Keratinocyte (primary cell): ENCODE measurements around the gene CENPF. TPM values are rescaled to one million over a fixed set of nuclear protein-coding genes. Genes with fewer than 3 reads are reported as not detected.

Source experiments
- DNase-seq: peaks from one replicate; pipeline ENCODE4 v3.0.0-alpha.2; 2011; ENCODE audit warnings: low read depth, missing footprints, low spot score
- FAIRE-seq: peaks from 2 replicates; lab custom pipeline; 2011; peaks lifted over from hg19 to GRCh38; lab: Jason Lieb, UNC
- H2AFZ ChIP-seq: 2 replicates; pipeline ENCODE4 v1.6.0; 2012; ENCODE audit warnings: low read length, control low read depth, inconsistent platforms; ENCODE audit not compliant: control insufficient read depth
- H3K27ac ChIP-seq: 2 replicates; pipeline ENCODE4 v1.5.1; 2011; ENCODE audit warnings: low read length; ENCODE audit not compliant: control insufficient read depth, insufficient read depth
- H3K27me3 ChIP-seq: 3 replicates; pipeline ENCODE4 v1.6.0; 2011; ENCODE audit warnings: low read length; ENCODE audit not compliant: control insufficient read depth, insufficient read depth; ENCODE audit errors: extremely low read depth
- H3K36me3 ChIP-seq, 2 experiments: 2 replicates in 1 of 2; 3 replicates in 1 of 2; pipeline ENCODE4 v1.5.1; 2011; ENCODE audit warnings: low read length in 2 of 2, mild to moderate bottlenecking in 1 of 2; ENCODE audit not compliant: control insufficient read depth in 2 of 2, insufficient read depth in 2 of 2; ENCODE audit errors: extremely low read depth in 1 of 2
- H3K4me1 ChIP-seq: 3 replicates; pipeline ENCODE4 v1.5.1; 2011; ENCODE audit warnings: low read length; ENCODE audit not compliant: control insufficient read depth, insufficient read depth; ENCODE audit errors: extremely low read depth
- H3K4me2 ChIP-seq: 3 replicates; pipeline ENCODE4 v1.6.0; 2011; ENCODE audit warnings: low read depth, low read length; ENCODE audit not compliant: control insufficient read depth, insufficient read depth; ENCODE audit errors: extremely low read depth
- H3K4me3 ChIP-seq, 3 experiments: fragments of 200-600 bp in 1 of 3; sonication (generic) in 1 of 3; 2 replicates in 2 of 3; 3 replicates in 1 of 3; pipeline ENCODE4 v1.5.1; 2011 to 2016; ENCODE audit warnings: low read length in 3 of 3, mild to moderate bottlenecking in 3 of 3, control low read depth in 2 of 3, inconsistent platforms in 1 of 3, low read depth in 1 of 3, mixed read lengths in 1 of 3, mixed run types in 1 of 3, moderate library complexity in 1 of 3; ENCODE audit not compliant: control insufficient read depth in 2 of 3, insufficient read depth in 2 of 3; ENCODE audit errors: extremely low read depth in 1 of 3
- H3K79me2 ChIP-seq: 2 replicates; pipeline ENCODE4 v1.6.0; 2012; ENCODE audit warnings: low read length; ENCODE audit not compliant: control insufficient read depth, insufficient read depth
- H3K9ac ChIP-seq: 3 replicates; pipeline ENCODE4 v1.6.0; 2011; ENCODE audit warnings: low read length; ENCODE audit not compliant: control insufficient read depth, insufficient read depth; ENCODE audit errors: extremely low read depth
- H3K9me1 ChIP-seq: 3 replicates; pipeline ENCODE4 v1.6.0; 2011; ENCODE audit warnings: low read length; ENCODE audit not compliant: control insufficient read depth, insufficient read depth; ENCODE audit errors: extremely low read depth
- H3K9me3 ChIP-seq: 2 replicates; pipeline ENCODE4 v1.5.1; 2012; ENCODE audit warnings: low read depth, low read length; ENCODE audit not compliant: control insufficient read depth
- H4K20me1 ChIP-seq: 3 replicates; pipeline ENCODE4 v1.6.0; 2011; ENCODE audit warnings: low read length; ENCODE audit not compliant: control insufficient read depth, insufficient read depth; ENCODE audit errors: extremely low read depth
- CTCF ChIP-seq, 3 experiments: IDR thresholded peaks in 1 of 3; conservative IDR thresholded peaks in 1 of 3; optimal IDR thresholded peaks in 1 of 3; 2 replicates in 2 of 3; 3 replicates in 1 of 3; pipeline versions ENCODE3 to v1.5.1; 2011; ENCODE audit warnings: low read length in 3 of 3, mild to moderate bottlenecking in 3 of 3, moderate library complexity in 2 of 3, control low read depth in 1 of 3, inconsistent platforms in 1 of 3; ENCODE audit not compliant: insufficient read depth in 2 of 3; ENCODE audit errors: extremely low read depth in 1 of 3
- EZH2 ChIP-seq: IDR thresholded peaks from one replicate; pipeline ENCODE4 v1.6.1; 2012; ENCODE audit warnings: inconsistent platforms, mild to moderate bottlenecking, low read length, moderate library complexity
- dilution Hi-C: fragments of 300-500 bp; cut with MboI; formaldehyde crosslinking; loops from one replicate; pipeline ENCODE4 v1.7.0; 2020; ENCODE audit warnings: low sequenced_read_pairs; ENCODE audit not compliant: extremely low pct_ligation_motif_present
- polyA plus RNA-seq, 5 experiments: library from polyadenylated mRNA; depleted of rRNA in 3 of 5; stranded (reverse) in 3 of 5; stranded (forward) in 1 of 5; unstranded in 1 of 5; fragments of >200 nt; gene quantifications; 1 replicate in 1 of 5; 2 replicates in 3 of 5; 3 replicates in 1 of 5; pipeline versions ENCODE4 v1.2.1 to v1.2.3, GENCODE V29; 2011 to 2012; ENCODE audit warnings: missing spikeins in 2 of 5, low read depth in 1 of 5, low replicate concordance in 1 of 5

CENPF gene
- polyA plus RNA-seq, 1 donor (not counting 4 experiments of a cell fraction or from before 2014, with no cell fraction given), result 14.4 TPM

- H3K9me3 ChIP-seq, result no peaks in the 10 kb centered on the region
- peak overlapping the region; percentile 43 for H3K9ac ChIP-seq
- no peaks in the 10 kb centered on the region for H3K79me2 ChIP-seq
- H2AFZ ChIP-seq, result peak overlapping the region; percentile 85
- no peak for TF ChIP-seq EZH2
- TF ChIP-seq CTCF (optimal IDR thresholded peaks at IDR 0.05 in 1 of 3, IDR thresholded peaks at IDR 0.05 in 1 of 3, conservative IDR thresholded peaks at IDR 0.05 in 1 of 3; ENCODE audit: extremely low read depth in 1 of 3, insufficient read depth in 2 of 3, low read length in 3 of 3), result no peak
- H3K36me3 ChIP-seq, result no peaks in the 10 kb centered on the region
- H3K4me2 ChIP-seq, result peak overlapping the region; percentile 50
- peak overlapping the region; percentile 25 for H3K27ac ChIP-seq
- no peaks in the 10 kb centered on the region for H3K9me1 ChIP-seq
- no peaks in the 10 kb centered on the region for H3K27me3 ChIP-seq
- dilution Hi-C loops, result no loop called here
- FAIRE-seq, result peak; percentile 87
- H3K4me1 ChIP-seq, result peaks cover 12% of the 10 kb centered on the region
- H3K4me3 ChIP-seq, result no peak overlapping the region
- no peak for DNase-seq
- H4K20me1 ChIP-seq, result no peaks in the 10 kb centered on the region
Observed at GRCh38 chr1:214557952-214558735, 44.9 kb upstream of the CENPF start.

- no peaks in the 10 kb centered on the region for H3K27me3 ChIP-seq
- dilution Hi-C loops, result no loop called here
- H3K4me2 ChIP-seq, result no peak overlapping the region
- no peak overlapping the region for H3K4me3 ChIP-seq
- H2AFZ ChIP-seq, result no peak overlapping the region
- no peaks in the 10 kb centered on the region for H3K9me3 ChIP-seq
- no peaks in the 10 kb centered on the region for H3K36me3 ChIP-seq
- no peak overlapping the region for H3K9ac ChIP-seq
- H3K79me2 ChIP-seq, result no peaks in the 10 kb centered on the region
- DNase-seq (no peak), FAIRE-seq (no peak)
- H3K27ac ChIP-seq, result no peak overlapping the region
- no peaks in the 10 kb centered on the region for H3K9me1 ChIP-seq
- H3K4me1 ChIP-seq, result peaks cover 25% of the 10 kb centered on the region
- TF ChIP-seq EZH2 (no peak), CTCF (optimal IDR thresholded peaks at IDR 0.05 in 1 of 3, IDR thresholded peaks at IDR 0.05 in 1 of 3, conservative IDR thresholded peaks at IDR 0.05 in 1 of 3; ENCODE audit: extremely low read depth in 1 of 3, insufficient read depth in 2 of 3, low read length in 3 of 3) (no peak)
- H4K20me1 ChIP-seq, result no peaks in the 10 kb centered on the region
Observed at GRCh38 chr1:214563881-214564280, 39.1 kb upstream of the CENPF start.
